H1 (cell line): ENCODE data around the gene LRIG2. TPM values are rescaled to one million over a fixed set of nuclear protein-coding genes. Genes with fewer than 3 reads are reported as not detected.

Source experiments
- CTCF ChIA-PET: fragments of 300-600 bp; sonication (Branson Sonifier 250); formaldehyde crosslinking; loops from one replicate; lab custom pipeline; 2021; ENCODE audit not compliant: partially characterized antibody; lab: Charles Lee
- POLR2A ChIA-PET: fragments of 300-600 bp; sonication (Branson Sonifier 250); formaldehyde crosslinking; loops from one replicate; lab custom pipeline; 2021; ENCODE audit warnings: inconsistent platforms; ENCODE audit not compliant: partially characterized antibody; lab: Charles Lee
- DNase-seq, 2 experiments: peaks; one replicate each; pipeline versions ENCODE4 v3.0.0 to v3.0.0-alpha.2; 2010 to 2022; ENCODE audit warnings: low spot score in 2 of 2, low read depth in 1 of 2, mixed read lengths in 1 of 2
- FAIRE-seq: peaks from 2 replicates; lab custom pipeline; 2011; peaks lifted over from hg19 to GRCh38; lab: Jason Lieb, UNC
- H2AFZ ChIP-seq: 2 replicates; pipeline ENCODE4 v1.8.1; 2012; ENCODE audit warnings: low read length, inconsistent platforms
- H2AK5ac ChIP-seq: 2 replicates; pipeline ENCODE4 v1.6.1; 2013; ENCODE audit warnings: low read depth, low read length
- H2BK120ac ChIP-seq: replicated peaks from 2 replicates; pipeline ENCODE3; 2013; ENCODE audit warnings: low read depth, low read length, inconsistent platforms
- H2BK12ac ChIP-seq: 2 replicates; pipeline ENCODE4 v1.6.1; 2013; ENCODE audit warnings: low read depth, low read length
- H2BK15ac ChIP-seq: 2 replicates; pipeline ENCODE4 v1.6.1; 2013; ENCODE audit warnings: low read length
- H2BK20ac ChIP-seq: 2 replicates; pipeline ENCODE4 v1.6.1; 2013; ENCODE audit warnings: low read length
- H2BK5ac ChIP-seq: 2 replicates; pipeline ENCODE4 v1.6.1; 2013; ENCODE audit warnings: low read depth, low read length
- H3K14ac ChIP-seq: 2 replicates; pipeline ENCODE4 v1.6.1; 2013; ENCODE audit warnings: inconsistent platforms; ENCODE audit not compliant: insufficient read length
- H3K18ac ChIP-seq: 2 replicates; pipeline ENCODE4 v1.6.1; 2013; ENCODE audit warnings: low read length; ENCODE audit errors: extremely low read depth
- H3K23ac ChIP-seq: 2 replicates; pipeline ENCODE4 v1.6.1; 2013; ENCODE audit warnings: inconsistent platforms; ENCODE audit not compliant: insufficient read length
- H3K23me2 ChIP-seq: 2 replicates; pipeline ENCODE4 v1.6.1; 2013; ENCODE audit warnings: low read depth, low read length
- H3K27ac ChIP-seq: 2 replicates; pipeline ENCODE4 v1.6.1; 2011; ENCODE audit warnings: low read depth, low read length, inconsistent platforms
- H3K27me3 ChIP-seq, 4 experiments: replicated peaks in 1 of 4; 1 replicate in 1 of 4; 2 replicates in 3 of 4; pipeline versions ENCODE4 v1.6.1 to v1.8.1; 2011 to 2013; ENCODE audit warnings: low read length in 3 of 4, mild to moderate bottlenecking in 3 of 4, inconsistent platforms in 2 of 4, mixed read lengths in 2 of 4, moderate library complexity in 1 of 4; ENCODE audit not compliant: control insufficient read depth in 3 of 4, insufficient read depth in 3 of 4; ENCODE audit errors: extremely low read depth in 1 of 4
- H3K36me3 ChIP-seq, 4 experiments: 2 replicates each; pipeline versions ENCODE4 v1.6.1 to v1.8.1; 2011 to 2013; ENCODE audit warnings: mild to moderate bottlenecking in 4 of 4, low read length in 3 of 4, moderate library complexity in 2 of 4, control low read depth in 1 of 4, inconsistent platforms in 1 of 4; ENCODE audit not compliant: insufficient read depth in 4 of 4, control insufficient read depth in 2 of 4
- H3K4ac ChIP-seq: replicated peaks from 2 replicates; pipeline ENCODE3; 2013; ENCODE audit warnings: low read length, low read depth, mixed read lengths, inconsistent platforms; ENCODE audit not compliant: insufficient read length
- H3K4me1 ChIP-seq, 4 experiments: replicated peaks in 1 of 4; 1 replicate in 1 of 4; 2 replicates in 3 of 4; pipeline versions ENCODE4 v1.6.1 to v1.8.1; 2011 to 2013; ENCODE audit warnings: low read length in 3 of 4, inconsistent platforms in 2 of 4, mixed read lengths in 1 of 4; ENCODE audit not compliant: insufficient read depth in 4 of 4, control insufficient read depth in 3 of 4
- H3K4me2 ChIP-seq, 2 experiments: 2 replicates each; pipeline versions ENCODE4 v1.6.1 to v1.8.1; 2011 to 2013; ENCODE audit warnings: low read depth in 2 of 2, low read length in 2 of 2, control low read depth in 1 of 2, inconsistent platforms in 1 of 2, mild to moderate bottlenecking in 1 of 2; ENCODE audit not compliant: insufficient read depth in 1 of 2
- H3K4me3 ChIP-seq, 4 experiments: fragments of 200-600, 300-600 bp in 1 of 4; sonication (generic), shearing (Covaris generic), sonication (Bioruptor Twin) in 1 of 4; 2 replicates each; pipeline versions ENCODE4 v1.5.1 to v1.8.1; 2011 to 2016; ENCODE audit warnings: low read length in 4 of 4, low read depth in 3 of 4, control low read depth in 2 of 4, inconsistent platforms in 2 of 4, mild to moderate bottlenecking in 2 of 4, mixed read lengths in 1 of 4, moderate library complexity in 1 of 4; ENCODE audit not compliant: insufficient read depth in 2 of 4; ENCODE audit errors: extremely low read depth in 1 of 4
- H3K56ac ChIP-seq: replicated peaks from 2 replicates; pipeline ENCODE3; 2013; ENCODE audit warnings: low read depth, mild to moderate bottlenecking, mixed read lengths, low read length, inconsistent platforms; ENCODE audit not compliant: insufficient read length
- H3K79me1 ChIP-seq: 2 replicates; pipeline ENCODE4 v1.6.1; 2013; ENCODE audit warnings: low read depth, low read length, control low read depth
- H3K79me2 ChIP-seq, 2 experiments: 2 replicates each; pipeline versions ENCODE4 v1.6.1 to v1.8.1; 2012 to 2013; ENCODE audit warnings: low read length in 2 of 2, mild to moderate bottlenecking in 2 of 2, inconsistent platforms in 1 of 2; ENCODE audit not compliant: insufficient read depth in 2 of 2, control insufficient read depth in 1 of 2
- H3K9ac ChIP-seq, 4 experiments: replicated peaks in 1 of 4; 1 replicate in 1 of 4; 2 replicates in 3 of 4; pipeline versions ENCODE4 v1.6.1 to v1.8.1; 2011 to 2013; ENCODE audit warnings: low read depth in 3 of 4, low read length in 3 of 4, control low read depth in 2 of 4, mild to moderate bottlenecking in 2 of 4, moderate library complexity in 2 of 4, inconsistent platforms in 1 of 4; ENCODE audit errors: extremely low read depth in 1 of 4
- H3K9me3 ChIP-seq, 2 experiments: 2 replicates each; pipeline versions ENCODE4 v1.6.1 to v1.8.1; 2012 to 2013; ENCODE audit warnings: mild to moderate bottlenecking in 2 of 2, moderate library complexity in 2 of 2, control low read depth in 1 of 2, inconsistent platforms in 1 of 2, low read depth in 1 of 2, low read length in 1 of 2, mixed read lengths in 1 of 2; ENCODE audit not compliant: insufficient read depth in 2 of 2
- H4K20me1 ChIP-seq, 2 experiments: replicated peaks in 1 of 2; 2 replicates each; pipeline versions ENCODE3 to v1.8.1; 2011 to 2013; ENCODE audit warnings: inconsistent platforms in 2 of 2, low read length in 2 of 2, mild to moderate bottlenecking in 1 of 2; ENCODE audit not compliant: insufficient read depth in 2 of 2, control insufficient read depth in 1 of 2
- H4K5ac ChIP-seq: 2 replicates; pipeline ENCODE4 v1.6.1; 2013; ENCODE audit warnings: low read length, low read depth, mixed read lengths, inconsistent platforms; ENCODE audit not compliant: insufficient read length
- H4K8ac ChIP-seq: 2 replicates; pipeline ENCODE4 v1.8.0; 2013; ENCODE audit warnings: mild to moderate bottlenecking, moderate library complexity, low read length, inconsistent platforms; ENCODE audit not compliant: insufficient read depth; ENCODE audit errors: extremely low read depth
- H4K91ac ChIP-seq: replicated peaks from 2 replicates; pipeline ENCODE3; 2013; ENCODE audit warnings: low read length, mixed read lengths, inconsistent platforms; ENCODE audit not compliant: insufficient read length
- FOSL1 ChIP-seq: IDR thresholded peaks from 2 replicates; pipeline ENCODE4 v1.6.1; 2011; ENCODE audit warnings: mild to moderate bottlenecking, low read depth, low read length, moderate library complexity; ENCODE audit not compliant: insufficient read depth
- SP2 ChIP-seq: IDR thresholded peaks from 2 replicates; pipeline ENCODE4 v1.6.1; 2012; ENCODE audit warnings: mild to moderate bottlenecking, low read length, inconsistent platforms
- WGBS, 2 experiments: shearing (Covaris generic) in 1 of 2; methylation state at CpG; one replicate each; pipeline versions ENCODE4 v1.1.6 to v1.1.7; 2013 to 2015; ENCODE audit warnings: low lambda C conversion rate in 2 of 2, mixed read lengths in 2 of 2, inconsistent platforms in 1 of 2, low coverage in 1 of 2, missing lambda C conversion rate in 1 of 2; ENCODE audit not compliant: insufficient replicate concordance in 2 of 2, insufficient coverage in 1 of 2, insufficient read length in 1 of 2; ENCODE audit errors: extremely low coverage in 1 of 2, missing lambda C conversion rate in 1 of 2; 5-methylcytosine and 5-hydroxymethylcytosine counted together
- polyA plus RNA-seq, 7 experiments: library from polyadenylated mRNA; depleted of rRNA in 3 of 7; stranded (reverse) in 5 of 7; unstranded in 2 of 7; fragments of >200 nt in 5 of 7; fragments of 200-250 nt in 2 of 7; gene quantifications; 1 replicate in 5 of 7; 2 replicates in 1 of 7; 4 replicates in 1 of 7; pipeline versions ENCODE4 v1.2.1 to v1.2.3, GENCODE V29; 2011 to 2013; ENCODE audit warnings: missing spikeins in 2 of 7, mixed read lengths in 2 of 7
- total RNA-seq: library from RNA; stranded (reverse); fragmentation: NEBNext Ultra II Directional; extraction: Animal tissue kit (Norgen Biotek cat#: 25700); gene quantifications from 2 replicates; pipeline ENCODE4 v1.2.1, GENCODE V29; 2021
- TF ChIP-seq, protein P1 (sequence below): IDR thresholded peaks from 2 replicates; pipeline ENCODE4 v1.6.1; 2012; ENCODE audit warnings: low read length, inconsistent platforms

LRIG2 gene
- total and polyA plus RNA-seq, 2 of the 8 experiments (the other 6 are each of a cell fraction or from before 2014, with no cell fraction given): 16.2 to 20.9 TPM

DNA sequence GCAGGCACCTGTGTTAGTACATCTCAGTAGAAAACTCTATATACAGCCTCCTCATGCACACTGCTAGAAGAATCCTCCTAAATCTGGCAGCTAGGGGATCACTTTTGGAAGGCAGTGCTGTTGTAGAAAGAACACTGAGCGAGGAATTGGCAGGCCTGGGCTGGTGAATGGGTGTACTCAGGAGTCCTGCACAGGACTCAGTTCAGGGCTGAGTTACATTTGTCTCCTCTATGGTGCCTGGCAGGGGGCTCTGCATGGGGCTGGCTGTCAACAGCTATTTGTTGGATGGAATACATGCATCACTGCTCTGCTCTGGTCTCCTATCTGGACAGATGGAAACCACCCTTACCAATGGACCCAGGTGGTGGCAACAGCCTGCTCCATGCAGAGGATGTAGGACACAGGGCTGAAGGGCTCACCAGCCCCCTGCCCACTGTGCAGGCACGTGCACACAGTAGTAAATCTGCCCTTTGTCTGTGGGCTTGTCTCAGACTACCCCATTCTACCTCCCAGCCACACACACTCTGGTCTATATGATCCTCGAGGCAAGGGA, 74.2 kb downstream of the LRIG2 start:
- Histone ChIP-seq H2BK5ac (no peak overlapping the region; the same call in 1 of the 2 replicates), H2BK15ac (no peak overlapping the region), H2BK20ac (no peak overlapping the region), H3K4ac (no peak overlapping the region), H4K91ac (peak overlapping the region; percentile 58), H3K23ac (no peak overlapping the region), H2BK12ac (peak overlapping the region; percentile 81; the same call in 1 of the 2 replicates), H4K8ac (no peak overlapping the region), H2AFZ (0 out of 2 replicates have a peak overlapping the region, but pooled peaks have one; percentile 46), H3K79me1 (no peaks in the 10 kb centered on the region), H3K9ac (no peak overlapping the region), H3K56ac (no peak overlapping the region), H3K27me3 (no peaks in the 10 kb centered on the region), H3K79me2 (no peaks in the 10 kb centered on the region; a peak in 1 of 4 replicates), H3K27ac (no peak overlapping the region), H4K5ac (no peak overlapping the region), H3K23me2 (no peaks in the 10 kb centered on the region), H3K9me3 (no peaks in the 10 kb centered on the region), H2BK120ac (no peak overlapping the region), H3K4me1 (peaks cover 0 to 11% (median 0%) of the 10 kb centered on the region in 4 experiments; a peak in 2 of 7 replicates), H3K14ac (no peak overlapping the region), H4K20me1 (no peaks in the 10 kb centered on the region), H3K4me3 (no peak overlapping the region), H3K18ac (no peak overlapping the region), H2AK5ac (no peak overlapping the region), H3K4me2 (no peak overlapping the region), H3K36me3 (no peaks in the 10 kb centered on the region)
- ChIA-PET CTCF (interaction anchor here (0.6 to 1.6 kb wide), 4 partner anchors 11 to 133 kb away, joined by 3 to 5 read pairs (median 3); no protein-coding TSS in a partner anchor), POLR2A (interaction anchor here (1.1 kb wide), 1 partner anchor 15 kb away, joined by 3 read pairs; no protein-coding TSS in a partner anchor)
- WGBS, 2 experiments: 63% methylated on average over 3 of the region's 3 CpGs; no CpG with 5 or more reads in 1 of the 2 experiments
- no peak for DNase-seq
- TF ChIP-seq FOSL1 (no peak), SP2 (no peak)
- TF ChIP-seq, protein P1, sequence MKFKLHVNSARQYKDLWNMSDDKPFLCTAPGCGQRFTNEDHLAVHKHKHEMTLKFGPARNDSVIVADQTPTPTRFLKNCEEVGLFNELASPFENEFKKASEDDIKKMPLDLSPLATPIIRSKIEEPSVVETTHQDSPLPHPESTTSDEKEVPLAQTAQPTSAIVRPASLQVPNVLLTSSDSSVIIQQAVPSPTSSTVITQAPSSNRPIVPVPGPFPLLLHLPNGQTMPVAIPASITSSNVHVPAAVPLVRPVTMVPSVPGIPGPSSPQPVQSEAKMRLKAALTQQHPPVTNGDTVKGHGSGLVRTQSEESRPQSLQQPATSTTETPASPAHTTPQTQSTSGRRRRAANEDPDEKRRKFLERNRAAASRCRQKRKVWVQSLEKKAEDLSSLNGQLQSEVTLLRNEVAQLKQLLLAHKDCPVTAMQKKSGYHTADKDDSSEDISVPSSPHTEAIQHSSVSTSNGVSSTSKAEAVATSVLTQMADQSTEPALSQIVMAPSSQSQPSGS: no peak
- no peak for FAIRE-seq
